HuH-7.5 (cell line): Measurements from ENCODE around the gene AGFG1.
"Not testable (repeated sequence)": the region's sequence is repeated elsewhere in the genome, so short reads cannot be mapped to it uniquely, and the experiment has no call there.

ENCODE experiments used
- DNase-seq: peaks from one replicate; pipeline ENCODE4 v3.0.0; 2011; ENCODE audit warnings: low spot score

AGFG1 gene

DNA sequence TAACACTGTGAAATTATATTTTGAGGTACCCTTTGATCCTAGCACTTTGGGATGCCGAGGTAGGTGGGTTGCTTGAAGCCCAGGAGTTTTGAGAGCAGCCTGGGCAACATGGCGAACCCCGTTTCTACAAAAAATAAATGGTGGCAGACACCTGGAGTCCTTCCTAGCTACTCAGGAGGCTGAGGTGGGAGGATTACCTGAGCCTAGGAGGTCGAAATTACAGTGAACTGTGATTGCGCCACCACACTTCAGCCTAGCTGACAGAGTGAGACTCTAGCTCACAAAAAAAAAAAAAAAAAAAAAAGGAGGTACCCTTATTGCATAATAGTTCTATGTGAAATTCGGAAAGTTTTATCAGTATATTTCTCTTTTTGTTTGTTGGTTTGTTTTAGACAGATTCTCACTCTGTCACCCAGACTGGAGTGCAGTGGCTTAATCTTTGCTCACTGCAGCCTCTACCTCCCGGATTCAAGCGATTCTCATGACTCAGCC lies 67.6 kb downstream of the AGFG1 start:
- DNase-seq, result no peak

DNA sequence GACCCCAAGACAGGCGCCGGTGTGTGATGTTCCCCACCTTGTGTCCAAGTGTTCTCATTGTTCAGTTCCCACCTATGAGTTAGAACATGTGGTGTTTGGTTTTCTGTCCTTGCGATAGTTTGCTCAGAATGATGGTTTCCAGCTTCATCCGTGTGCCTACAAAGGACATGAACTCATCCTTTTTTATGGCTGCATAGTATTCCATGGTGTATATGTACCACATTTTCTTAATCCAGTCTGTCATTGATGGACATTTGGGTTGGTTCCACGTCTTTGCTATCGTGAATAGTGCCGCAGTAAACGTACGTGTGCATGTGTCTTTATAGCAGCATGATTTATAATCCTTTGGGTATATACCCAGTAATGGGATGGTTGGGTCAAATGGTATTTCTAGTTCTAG lies 68.4 kb downstream of the AGFG1 start:
- not testable (repeated sequence) for DNase-seq

DNA sequence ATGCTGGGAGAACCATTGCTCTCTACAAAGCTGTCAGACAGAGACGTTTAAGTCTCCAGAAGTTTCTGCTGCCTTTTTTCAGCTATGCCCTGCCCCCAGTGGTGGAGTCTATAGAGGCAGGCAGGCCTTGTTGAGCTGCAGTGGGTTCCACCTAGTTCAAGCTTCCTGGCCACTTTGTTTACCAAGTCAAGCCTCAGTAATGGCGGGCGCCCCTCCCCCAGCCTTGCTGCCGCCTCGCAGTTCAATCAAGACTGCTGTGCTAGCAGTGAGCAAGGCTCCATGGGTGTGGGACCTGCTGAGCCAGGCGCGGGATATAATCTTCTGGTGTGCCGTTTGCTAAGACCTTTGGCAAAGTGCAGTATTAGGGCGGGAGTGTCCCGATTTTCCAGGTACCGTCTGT lies 74.0 kb downstream of the AGFG1 start:
- no peak for DNase-seq

DNA sequence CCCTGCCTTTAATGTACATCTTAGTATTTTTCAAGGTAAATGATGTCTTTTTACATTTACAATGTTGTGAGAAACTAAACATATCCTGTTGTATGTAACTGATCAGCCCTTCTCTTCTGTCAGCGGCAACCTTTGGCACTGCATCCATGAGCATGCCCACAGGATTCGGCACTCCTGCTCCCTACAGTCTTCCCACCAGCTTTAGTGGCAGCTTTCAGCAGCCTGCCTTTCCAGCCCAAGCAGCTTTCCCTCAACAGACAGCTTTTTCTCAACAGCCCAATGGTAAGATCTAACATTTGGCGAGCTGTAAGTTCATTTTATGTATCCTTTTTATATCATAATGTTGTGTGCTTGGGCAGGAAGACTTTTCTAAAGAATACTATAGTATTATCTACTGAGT lies 79.9 kb downstream of the AGFG1 start:
- DNase-seq, result no peak

DNA sequence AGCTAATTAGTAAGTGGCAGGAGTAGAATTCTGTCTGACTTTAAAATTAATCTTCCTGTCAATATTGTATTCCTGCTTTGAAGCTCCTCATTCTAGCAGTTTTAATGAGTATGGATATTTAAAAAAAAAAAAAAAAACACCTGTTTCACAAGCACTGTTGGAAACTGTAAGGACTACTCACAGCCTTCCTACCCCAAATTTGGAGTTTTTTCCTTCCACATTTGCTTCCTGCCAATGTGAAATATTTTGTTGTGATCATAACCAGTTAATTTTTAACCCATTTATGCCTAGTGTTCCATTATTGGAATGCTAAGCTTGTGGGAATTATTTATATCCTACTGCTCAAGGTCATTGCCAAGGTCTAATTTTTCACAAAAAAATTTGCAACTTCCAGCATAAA lies 90.6 kb downstream of the AGFG1 start:
- no peak for DNase-seq

DNA sequence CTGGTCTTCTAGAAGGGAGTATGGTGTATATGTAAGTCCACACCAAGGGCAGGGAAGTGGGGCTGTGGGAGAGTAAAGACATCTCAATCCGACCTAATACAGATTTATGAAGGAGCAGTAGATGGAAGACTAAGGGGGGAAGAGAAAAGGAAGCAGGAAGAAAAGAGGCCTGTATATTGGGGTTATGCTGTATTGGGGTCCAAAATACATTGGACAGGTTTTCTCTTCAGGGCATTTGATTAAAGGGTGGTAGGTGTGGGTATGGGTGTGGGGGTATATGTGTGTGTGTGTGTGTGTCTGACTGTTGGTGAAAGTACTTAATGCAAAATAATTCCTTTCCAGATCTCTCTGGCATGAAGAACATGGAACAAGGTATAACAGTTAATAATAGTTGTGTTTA lies 93.1 kb downstream of the AGFG1 start:
- DNase-seq, result no peak

DNA sequence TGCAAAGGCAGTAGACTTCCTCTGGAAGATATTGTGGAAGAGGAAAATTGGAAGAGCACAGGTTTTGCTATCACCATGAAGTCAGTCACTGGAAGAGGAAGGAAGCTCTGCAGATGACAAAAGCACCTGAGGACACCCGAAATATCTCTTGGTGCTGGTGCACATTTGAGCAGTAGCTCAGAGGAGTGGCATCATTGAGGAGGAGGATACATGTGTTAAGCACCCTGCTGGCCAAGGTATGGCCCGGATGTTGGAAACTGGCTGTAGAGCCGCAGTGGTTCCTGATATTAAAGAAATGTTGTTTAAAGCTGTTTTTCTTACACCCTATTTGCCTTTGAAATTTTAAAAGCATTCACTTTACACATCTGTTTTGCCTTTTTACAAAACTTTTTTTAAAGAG lies 94.1 kb downstream of the AGFG1 start:
- no peak for DNase-seq

DNA sequence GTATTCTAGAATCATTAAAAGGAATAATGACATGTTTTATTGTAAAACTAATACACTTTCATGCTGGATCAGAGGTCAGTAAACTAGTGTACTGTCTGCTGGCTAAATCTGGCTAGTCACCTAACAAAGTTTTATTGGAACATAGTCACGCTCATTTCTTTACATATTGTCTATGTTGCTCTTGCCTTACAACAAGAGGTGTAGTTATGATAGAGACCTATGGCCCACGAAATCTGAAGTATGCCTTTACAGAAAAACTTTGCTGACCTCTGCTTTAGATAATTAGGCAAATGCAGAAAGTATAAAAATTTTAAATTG lies 96.9 kb downstream of the AGFG1 start:
- DNase-seq, result no peak

DNA sequence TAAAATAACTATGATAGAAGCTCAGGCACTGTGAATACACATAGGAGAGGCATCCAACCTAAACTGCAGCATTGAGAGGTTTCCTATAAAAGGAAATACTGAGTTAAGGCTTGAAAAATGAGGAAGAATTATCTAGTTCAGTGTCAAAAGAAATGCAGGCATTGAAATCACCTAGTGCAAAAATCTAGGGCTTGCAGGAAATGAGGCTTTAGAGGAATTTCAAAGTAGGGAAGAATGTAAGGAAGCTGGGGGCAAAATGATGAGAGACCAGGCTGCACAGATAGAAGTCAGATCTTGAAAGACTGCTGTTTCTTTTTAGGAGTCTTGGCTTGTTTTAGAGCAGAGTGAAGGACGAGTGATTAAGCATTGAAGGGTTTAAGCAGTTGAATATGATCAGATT lies 98.7 kb downstream of the AGFG1 start:
- no peak for DNase-seq

DNA sequence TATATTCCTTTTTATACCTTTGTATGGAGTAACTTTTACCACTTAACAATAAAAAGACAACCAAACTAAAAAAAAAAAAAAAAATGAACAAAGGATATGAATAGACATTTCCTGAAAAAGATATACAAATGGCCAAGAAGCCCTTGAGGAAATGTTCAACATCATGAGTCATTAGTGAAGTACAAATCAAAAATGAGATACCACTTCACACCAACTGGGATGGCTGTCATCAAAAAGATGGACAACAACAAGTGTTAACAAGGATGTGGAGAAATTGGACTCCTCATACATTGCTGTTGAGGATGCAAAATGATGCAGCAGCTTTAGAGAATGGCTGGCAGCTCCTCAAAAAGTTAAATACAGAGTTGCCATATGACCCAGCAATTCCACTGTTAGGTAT lies 104.2 kb downstream of the AGFG1 start:
- DNase-seq, result no peak

DNA sequence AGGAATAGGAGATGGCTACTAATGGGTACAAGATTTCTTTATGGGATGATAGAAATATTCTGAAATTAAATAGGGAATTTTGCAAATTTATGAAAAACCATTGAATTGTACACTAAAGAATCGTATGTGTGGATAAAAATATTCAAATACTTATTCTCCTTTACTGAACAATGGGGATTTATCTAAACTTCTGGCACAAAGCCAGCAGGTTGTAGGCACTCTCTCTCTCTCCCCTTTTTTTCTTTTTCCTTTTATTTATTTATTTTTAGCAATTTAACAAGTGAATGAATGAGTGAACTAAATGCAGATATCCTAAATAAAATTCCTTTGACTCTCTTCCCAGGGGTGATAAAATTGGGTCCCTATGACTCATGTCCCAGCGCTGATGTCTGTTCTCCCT lies 104.9 kb downstream of the AGFG1 start:
- no peak for DNase-seq

DNA sequence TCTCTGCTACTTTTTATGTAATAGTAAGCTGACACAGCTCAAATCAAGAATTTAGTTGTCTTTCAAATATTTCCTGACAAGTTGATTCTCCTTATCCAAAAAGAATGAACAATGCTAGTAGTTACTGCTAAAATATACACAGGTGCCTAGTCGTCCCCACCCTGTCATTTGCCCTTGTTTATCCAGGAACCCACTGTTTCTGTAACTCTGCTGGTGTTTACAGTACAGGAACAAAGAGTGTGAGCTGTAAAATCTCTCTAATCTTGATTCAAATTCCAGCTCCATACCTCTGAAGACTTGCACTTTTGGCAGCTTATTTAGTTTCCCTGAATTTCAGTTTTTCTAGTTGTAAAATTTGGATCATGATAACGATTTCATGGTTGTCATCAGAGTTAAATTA lies 105.6 kb downstream of the AGFG1 start:
- DNase-seq, result no peak

DNA sequence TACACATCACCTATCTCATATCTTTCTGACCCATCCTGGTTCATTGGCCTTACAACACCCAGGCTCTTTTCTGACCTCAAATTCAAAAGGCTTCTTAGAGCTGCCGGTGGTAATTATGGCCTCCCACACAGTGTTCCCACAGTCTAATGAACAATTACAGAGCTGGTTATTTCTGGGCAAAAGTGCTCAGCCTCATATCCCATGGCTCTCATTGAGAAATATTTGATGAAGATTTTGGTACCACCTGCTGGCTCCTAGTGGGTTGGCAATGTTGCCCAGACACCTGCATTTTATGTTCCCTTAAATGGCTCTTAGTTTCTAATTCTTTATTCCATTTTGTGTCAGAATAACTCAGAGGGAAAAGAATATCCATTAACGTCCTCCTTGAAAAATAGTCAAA lies 106.7 kb downstream of the AGFG1 start:
- no peak for DNase-seq

DNA sequence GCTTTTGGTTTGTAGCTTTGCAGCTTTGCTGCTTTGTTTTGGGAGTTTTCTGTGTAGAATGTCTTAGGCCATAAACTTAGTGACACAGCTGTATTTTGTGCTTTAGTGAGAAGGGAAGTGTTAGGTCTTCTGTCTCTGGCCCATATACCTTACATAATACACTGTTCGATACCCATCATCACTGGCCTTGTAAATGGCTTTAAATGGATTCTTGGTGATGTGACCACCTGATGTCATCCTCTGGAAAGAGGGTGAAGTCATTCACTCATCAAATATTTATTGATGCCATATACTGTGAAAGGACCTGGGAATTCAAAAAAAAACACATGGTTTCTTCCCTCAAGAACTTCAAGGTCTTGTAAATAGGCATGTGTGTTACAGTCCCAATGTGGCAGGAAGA lies 107.8 kb downstream of the AGFG1 start:
- no peak for DNase-seq

DNA sequence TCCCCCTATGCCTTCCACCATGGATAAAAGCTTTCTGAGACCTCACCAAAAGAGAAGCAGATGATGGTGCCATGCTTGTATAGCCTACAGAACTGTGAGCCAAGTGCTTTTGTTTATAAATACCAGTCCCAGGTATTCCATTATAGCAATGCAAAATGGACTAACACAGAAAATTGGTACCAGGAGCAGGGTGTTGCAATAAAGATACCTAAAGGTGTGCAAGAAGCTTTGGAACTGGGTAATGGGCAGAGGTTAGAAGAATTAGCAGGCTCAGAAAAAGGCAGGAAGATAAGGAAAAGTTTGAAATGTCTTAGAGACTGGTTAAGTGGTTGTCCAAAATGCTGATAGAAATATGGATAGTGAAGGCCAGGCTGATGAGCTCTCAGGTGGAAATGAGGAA lies 110.4 kb downstream of the AGFG1 start:
- DNase-seq, result no peak

DNA sequence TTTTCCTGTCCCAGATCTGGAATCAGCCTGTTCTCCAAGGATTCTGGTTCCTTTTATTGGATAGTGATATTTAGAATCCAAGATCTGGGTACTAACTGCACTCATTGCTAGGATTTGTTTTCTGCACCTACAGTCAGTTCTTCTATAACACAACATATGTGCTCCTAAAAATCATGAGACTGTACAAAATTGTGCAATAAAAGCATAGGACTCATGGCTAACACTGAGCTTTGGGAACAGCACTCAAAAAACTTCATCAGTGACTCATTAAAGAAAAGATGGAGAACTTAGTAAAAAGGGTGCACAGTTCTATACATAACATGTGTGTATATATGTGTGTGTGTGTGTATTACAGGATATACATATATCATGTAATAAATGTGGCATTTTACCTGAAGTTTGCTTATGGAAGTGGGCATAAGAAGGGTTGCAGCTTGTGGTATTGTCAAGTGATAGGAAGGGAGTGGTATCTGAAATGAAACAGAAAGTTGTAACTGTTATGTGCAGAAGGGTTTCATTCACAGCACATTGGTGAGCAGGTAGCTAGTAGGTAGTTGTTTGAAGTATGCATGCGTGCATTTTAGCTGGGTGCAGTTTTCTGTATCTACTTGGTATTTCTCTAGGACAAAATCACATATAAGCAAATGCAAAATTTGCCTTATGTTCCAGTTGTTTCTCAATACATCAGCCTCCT lies 120.9 kb downstream of the AGFG1 start:
- no peak for DNase-seq

DNA sequence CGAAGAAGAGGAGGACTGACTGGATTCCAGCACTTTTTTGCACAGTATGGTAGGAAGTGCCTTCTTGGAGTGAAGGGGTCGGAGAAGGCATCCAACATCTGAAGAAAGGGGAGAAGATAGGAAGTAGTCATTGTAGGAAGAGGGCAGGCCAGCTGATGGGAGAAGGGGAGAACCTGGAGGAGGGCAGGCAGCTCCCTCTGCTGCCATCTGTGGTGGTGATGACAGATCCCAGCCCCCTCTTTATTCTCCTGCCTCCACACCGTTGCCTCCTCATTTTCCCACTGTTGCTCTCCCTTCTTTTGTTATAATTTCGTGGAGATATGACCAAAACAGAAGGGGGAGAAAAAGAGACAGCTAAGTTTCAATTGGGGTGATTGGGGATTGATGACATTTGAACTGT lies 123.8 kb downstream of the AGFG1 start:
- DNase-seq, result no peak

DNA sequence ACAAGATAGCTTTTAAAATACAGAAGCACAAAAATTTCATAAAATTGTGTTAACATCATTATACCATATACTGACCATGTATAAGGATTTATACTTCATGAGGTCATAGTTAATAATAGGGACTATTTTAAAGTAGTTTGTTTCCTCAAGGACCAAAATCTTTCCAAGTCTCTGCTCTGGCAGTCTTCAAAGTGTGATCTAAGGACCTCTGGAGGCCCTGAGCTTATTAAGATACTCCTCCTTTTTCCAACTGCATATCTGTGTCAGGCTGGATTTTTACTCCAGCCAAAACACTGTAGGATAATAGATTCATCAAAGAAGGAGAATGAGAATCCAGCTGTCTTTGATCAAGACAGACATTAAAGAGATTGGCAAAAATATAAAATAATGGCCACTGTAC lies 125.1 kb downstream of the AGFG1 start:
- DNase-seq, result no peak

DNA sequence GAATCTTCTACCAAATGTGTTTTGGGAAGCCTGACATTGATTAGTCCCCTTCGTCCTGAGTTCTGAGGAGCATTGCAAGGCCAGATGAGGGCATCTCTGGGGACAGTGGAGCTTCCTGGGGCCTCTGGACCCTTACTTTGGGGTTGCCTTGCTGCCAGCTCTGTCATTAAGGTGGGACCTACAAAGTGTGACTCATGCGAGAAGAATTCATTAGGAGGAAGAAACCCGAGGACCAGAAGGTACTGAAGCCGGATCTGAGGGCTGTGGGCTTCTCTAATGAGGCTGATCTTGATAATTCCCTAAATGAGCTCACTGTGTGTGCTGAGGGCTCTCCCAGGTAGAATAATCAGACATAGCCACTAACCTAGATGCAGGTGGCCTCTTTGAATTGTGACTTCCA lies 126.0 kb downstream of the AGFG1 start:
- no peak for DNase-seq

DNA sequence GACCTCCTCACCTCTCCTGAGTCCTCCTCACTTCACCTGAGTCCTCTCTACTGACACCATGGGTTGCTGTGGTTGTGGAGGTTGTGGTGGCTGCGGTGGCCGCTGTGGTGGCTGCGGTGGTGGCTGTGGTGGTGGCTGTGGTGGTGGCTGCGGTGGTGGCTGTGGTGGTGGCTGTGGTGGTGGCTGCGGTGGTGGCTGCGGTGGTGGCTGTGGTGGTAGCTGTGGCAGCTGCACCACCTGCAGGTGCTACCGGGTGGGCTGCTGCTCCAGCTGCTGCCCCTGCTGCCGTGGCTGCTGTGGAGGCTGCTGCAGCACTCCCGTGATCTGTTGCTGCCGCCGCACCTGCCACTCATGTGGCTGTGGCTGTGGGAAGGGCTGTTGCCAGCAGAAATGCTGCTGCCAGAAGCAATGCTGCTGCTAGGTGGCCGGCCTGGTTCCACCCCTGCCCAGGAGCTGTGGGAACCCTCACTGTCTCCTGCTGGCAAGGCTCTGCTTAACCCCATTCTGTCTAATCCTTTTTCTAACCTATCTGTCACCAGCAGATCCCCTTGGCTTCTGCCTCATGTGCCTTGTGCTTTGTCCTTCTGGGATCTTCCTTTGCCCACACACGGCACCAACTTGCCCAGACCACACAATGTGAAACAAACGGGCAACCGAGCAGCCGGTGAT lies 127.0 kb downstream of the AGFG1 start, which contains the start of gene SCYGR2:
Gene SCYGR2 (plus strand): TSS at position 59 of the 669 bp plus-strand sequence. CDS start 0 bp downstream, at position 59.
- DNase-seq, result not testable (repeated sequence)

DNA sequence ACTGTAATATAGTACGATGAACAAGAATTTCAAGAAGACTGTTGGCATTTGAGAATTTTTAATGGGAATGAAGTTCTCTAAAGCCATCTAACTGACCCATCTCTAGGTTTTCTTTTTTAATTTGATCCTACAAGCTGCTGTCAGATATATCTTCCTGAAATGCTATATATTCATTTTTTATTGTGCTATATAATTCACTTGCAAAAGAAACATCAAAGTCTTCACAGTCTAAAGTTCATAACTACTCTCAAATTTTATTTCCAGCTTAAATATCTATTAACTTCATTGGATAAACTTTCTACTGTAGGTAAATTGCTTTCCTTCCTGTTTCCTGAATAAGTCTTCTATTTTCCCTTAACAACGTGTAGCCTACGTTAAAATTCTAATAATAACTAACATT lies 130.4 kb downstream of the AGFG1 start:
- DNase-seq, result no peak

DNA sequence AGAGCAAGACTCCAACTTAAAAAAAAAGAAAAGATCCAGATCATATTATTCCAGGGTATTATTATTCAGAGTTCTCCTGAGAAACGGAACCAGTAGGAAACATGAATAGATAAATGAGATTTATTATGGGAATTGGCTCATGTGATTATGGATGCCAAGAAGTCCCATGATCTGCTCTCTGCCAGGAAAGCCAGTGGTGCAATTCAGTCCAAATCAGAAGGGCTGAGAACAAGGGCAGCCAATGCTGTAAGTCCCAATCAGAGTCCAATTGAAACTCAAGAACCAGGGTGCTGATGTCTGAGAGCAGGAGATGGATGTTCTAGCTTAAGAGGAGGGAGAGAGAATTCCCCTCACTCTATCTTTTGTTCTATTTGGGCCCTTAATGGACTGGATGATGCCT lies 134.5 kb downstream of the AGFG1 start:
- DNase-seq, result no peak

DNA sequence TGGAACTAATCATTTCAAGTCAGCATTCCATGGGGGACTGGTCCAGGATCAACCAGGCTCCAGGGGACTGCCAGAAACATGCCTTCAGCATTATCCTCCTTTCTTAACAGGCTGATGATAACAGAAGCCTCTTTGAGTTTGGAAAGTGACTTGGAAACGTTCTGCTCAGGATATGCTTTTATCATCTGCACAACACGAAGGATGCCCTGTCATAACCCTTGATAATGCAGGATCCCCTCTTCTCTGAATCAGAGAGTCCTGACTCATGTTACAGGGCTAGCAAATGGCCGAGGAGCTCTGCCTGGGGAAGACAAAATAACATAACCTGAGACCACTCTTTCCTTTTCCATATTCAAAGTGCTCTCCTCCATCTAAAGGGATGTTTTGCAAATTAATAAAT lies 136.0 kb downstream of the AGFG1 start:
- DNase-seq, result no peak
